Psoas muscle (tissue), 8 donors: ENCODE results near the gene RAVER1. TPM values are rescaled to one million over a fixed set of nuclear protein-coding genes. Genes with fewer than 3 reads are reported as not detected.

Source experiments
- ATAC-seq, 4 donors: fragments of 200-7000 bp; cut with Tn5 transposase; one replicate each; pipeline ENCODE4 v1.9.1; 2020; ENCODE audit warnings: moderate library complexity in 3 of 4, mild to moderate bottlenecking in 2 of 4
- DNase-seq, 2 donors: peaks; one replicate each; pipeline ENCODE4 v3.0.0-alpha.2; 2020
- H3K27ac ChIP-seq: fragments of 200-600 bp; one replicate; pipeline ENCODE4 v1.8.0; 2022
- H3K27me3 ChIP-seq, 3 donors: fragments of 200-600 bp in 1 of 3; one replicate each; pipeline versions ENCODE4 v1.6.1 to v1.8.0; 2013 to 2022; ENCODE audit warnings: low read length in 2 of 3, mild to moderate bottlenecking in 2 of 3, moderate library complexity in 1 of 3; ENCODE audit not compliant: insufficient read depth in 3 of 3
- H3K36me3 ChIP-seq, 2 donors: fragments of 200-600 bp in 1 of 2; one replicate each; pipeline versions ENCODE4 v1.6.1 to v1.8.0; 2013 to 2022; ENCODE audit warnings: low read depth in 1 of 2, mild to moderate bottlenecking in 1 of 2, moderate library complexity in 1 of 2; ENCODE audit not compliant: insufficient read depth in 1 of 2
- H3K4me1 ChIP-seq: fragments of 200-600 bp; one replicate; pipeline ENCODE4 v1.8.0; 2022
- H3K4me3 ChIP-seq: fragments of 200-600 bp; one replicate; pipeline ENCODE4 v1.8.0; 2022; ENCODE audit warnings: mild to moderate bottlenecking
- H3K9me3 ChIP-seq: fragments of 200-600 bp; one replicate; pipeline ENCODE4 v1.8.0; 2022
- CTCF ChIP-seq: fragments of 200-600 bp; IDR thresholded peaks from one replicate; pipeline ENCODE4 v1.8.0; 2022; ENCODE audit warnings: antibody characterized with exemption
- WGBS, 3 donors: extraction: QIAGEN DNeasy Blood & Tissue Kit; methylation state at CpG; one replicate each; pipeline versions ENCODE4 v1.1.6 to v1.1.7; 2013; 5-methylcytosine and 5-hydroxymethylcytosine counted together
- intact Hi-C, 2 donors: fragments of 100-400 bp; cut with DNase I; formaldehyde crosslinking; loops; one replicate each; pipeline versions ENCODE4 v1.11.0 to v1.14.2; 2022
- polyA plus RNA-seq, 3 donors: library from polyadenylated mRNA; stranded (reverse); fragments of 200-250 nt; gene quantifications; one replicate each; pipeline ENCODE4 v1.2.3, GENCODE V29; 2013
- total RNA-seq, 4 donors: library from RNA; stranded (reverse); fragmentation: NEBNext Ultra II Directional in 2 of 4; extraction: Animal tissue kit (Norgen Biotek cat#: 25700) in 2 of 4; gene quantifications; one replicate each; pipeline versions ENCODE4 v1.2.1 to v1.2.4, GENCODE V29; 2021 to 2023
- donor health status: healthy with polysubstance abuse.
- donor health status: DM: no; HTN: no; CAD: no; lungs with moderate emphysema.
- donor health status: Bipolar disorder and iron deficiency.
- donor health status: healthy.
- donor health status: DM: yes; HTN: yes; CAD: no.
- donor health status: DM: no; HTN: no; CAD: no.
- donor health status: DM: no; HTN: no; CAD: no.
- donor health status: DM: yes; HTN: yes; CAD: no.

The RAVER1 gene
- total and polyA plus RNA-seq, 7 donors: 4.3 to 11.2 (median 8.2) TPM

GRCh38 chr19:10327793-10328192 is 5.5 kb downstream of the RAVER1 start:
- no peak for TF ChIP-seq CTCF
- Histone ChIP-seq H3K4me3 (no peak overlapping the region), H3K36me3 (peaks cover 11 to 80% of the 10 kb centered on the region in 2 donors), H3K27ac (no peak overlapping the region), H3K27me3 (no peaks in the 10 kb centered on the region), H3K9me3 (no peaks in the 10 kb centered on the region), H3K4me1 (peaks cover 12% of the 10 kb centered on the region)
- DNase-seq: no peak
- ATAC-seq: no peak
- 68 to 86% (median 75%) methylated on average over 7 of the region's 7 CpGs for WGBS, 3 donors
- intact Hi-C loops: no loop called here

GRCh38 chr19:10325732-10326131 is 7.6 kb downstream of the RAVER1 start:
- TF ChIP-seq CTCF: no peak
- Histone ChIP-seq H3K27ac (no peak overlapping the region), H3K27me3 (no peaks in the 10 kb centered on the region), H3K36me3 (peaks cover 11 to 99% of the 10 kb centered on the region in 2 donors), H3K4me3 (no peak overlapping the region), H3K9me3 (no peaks in the 10 kb centered on the region), H3K4me1 (no peaks in the 10 kb centered on the region)
- 89 to 95% (median 90%) methylated on average over 8 of the region's 8 CpGs for WGBS, 3 donors
- intact Hi-C loops: no loop called here
- ATAC-seq (no peak), DNase-seq (no peak)

GRCh38 chr19:10321874-10322835 is 11.2 kb downstream of the RAVER1 start:
- no peak overlapping the region for H3K4me3 ChIP-seq
- no peaks in the 10 kb centered on the region for H3K9me3 ChIP-seq
- no peak for ATAC-seq
- H3K27me3 ChIP-seq: no peaks in the 10 kb centered on the region
- peaks cover 8 to 99% of the 10 kb centered on the region in 2 donors for H3K36me3 ChIP-seq
- no peak overlapping the region for H3K27ac ChIP-seq
- no peak for TF ChIP-seq CTCF
- no peak for DNase-seq
- intact Hi-C loops: no loop called here
- WGBS, 3 donors: 94 to 96% (median 95%) methylated on average over 15 to 19 of the region's 19 CpGs
- H3K4me1 ChIP-seq: no peaks in the 10 kb centered on the region

- Histone ChIP-seq H3K27ac (no peak overlapping the region), H3K27me3 (no peaks in the 10 kb centered on the region), H3K4me1 (no peaks in the 10 kb centered on the region), H3K36me3 (peaks cover 8 to 98% of the 10 kb centered on the region in 2 donors), H3K4me3 (no peak overlapping the region), H3K9me3 (no peaks in the 10 kb centered on the region)
- WGBS, 3 donors: 83 to 86% (median 86%) methylated on average over 10 to 11 of the region's 11 CpGs
- DNase-seq (no peak), ATAC-seq (no peak)
- no peak for TF ChIP-seq CTCF
- intact Hi-C loops: no loop called here
Measured at GRCh38 chr19:10321417-10321797, 11.9 kb downstream of the RAVER1 start.
